ENCODE data around the gene SLC9C2. TPM values are rescaled to one million over a fixed set of nuclear protein-coding genes. Genes with fewer than 3 reads are reported as not detected.
A peak's percentile ranks its signal among the peaks of the same experiment; 100 is the strongest.
"Not testable (repeated sequence)": the region's sequence is repeated elsewhere in the genome, so short reads cannot be mapped to it uniquely, and the experiment has no call there.

SLC9C2 gene
- total RNA-seq, 1 experiment from 2014 or later, result not detected

DNA sequence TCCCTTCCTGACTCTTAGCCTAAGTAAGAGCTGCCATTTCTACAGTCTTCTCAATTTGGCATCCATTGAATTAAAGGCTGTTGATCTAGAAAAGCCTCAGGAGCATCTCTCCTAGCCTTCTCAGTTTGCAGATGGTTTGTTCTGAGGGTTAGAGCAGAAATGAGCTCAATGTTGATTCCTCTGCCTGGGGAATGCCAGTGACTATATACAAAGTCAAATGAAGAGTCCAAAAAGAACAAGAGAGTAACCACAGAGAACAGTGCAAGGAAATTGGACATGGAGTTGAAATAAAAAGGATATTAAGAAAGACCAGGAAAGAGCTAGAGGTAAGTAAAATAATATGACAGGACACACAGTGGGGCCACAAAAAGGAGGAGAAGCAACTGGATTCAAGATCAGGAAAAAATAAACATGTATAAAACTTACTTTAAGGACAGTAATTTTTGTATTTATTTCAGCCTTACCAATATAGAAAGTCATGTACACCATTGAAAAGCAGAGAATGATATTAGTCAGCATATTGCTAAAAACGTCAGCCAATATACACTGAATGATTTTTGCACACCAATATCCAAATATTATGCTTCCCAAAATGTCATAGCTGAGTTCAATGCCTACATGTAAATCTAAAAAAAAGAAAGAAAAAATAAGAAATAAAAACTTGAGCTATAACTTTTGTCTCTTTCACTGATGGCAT is 21.3 kb downstream of the SLC9C2 start:
- DNase-seq (ENCODE audit: low read depth), result no peak

DNA sequence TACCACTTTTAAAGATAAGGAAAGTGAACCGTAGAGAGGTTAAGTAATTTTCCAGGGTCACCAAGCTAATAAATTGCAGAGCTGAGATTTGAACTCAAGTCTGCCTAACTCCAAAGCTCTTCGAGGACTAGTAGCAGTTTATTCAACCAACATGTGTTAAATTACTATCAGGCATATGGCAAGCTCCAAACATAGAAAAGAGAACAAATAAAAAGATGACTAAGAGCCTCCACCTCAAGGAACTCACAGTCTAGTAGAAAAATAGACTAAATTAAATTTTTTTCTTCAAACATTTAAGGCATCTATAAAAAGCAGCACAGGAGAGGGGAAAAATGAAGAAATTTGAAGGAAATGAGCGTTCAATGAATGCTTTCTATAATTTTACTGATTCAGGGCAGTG is 22.2 kb downstream of the SLC9C2 start:
- DNase-seq (ENCODE audit: low read depth), result no peak

DNA sequence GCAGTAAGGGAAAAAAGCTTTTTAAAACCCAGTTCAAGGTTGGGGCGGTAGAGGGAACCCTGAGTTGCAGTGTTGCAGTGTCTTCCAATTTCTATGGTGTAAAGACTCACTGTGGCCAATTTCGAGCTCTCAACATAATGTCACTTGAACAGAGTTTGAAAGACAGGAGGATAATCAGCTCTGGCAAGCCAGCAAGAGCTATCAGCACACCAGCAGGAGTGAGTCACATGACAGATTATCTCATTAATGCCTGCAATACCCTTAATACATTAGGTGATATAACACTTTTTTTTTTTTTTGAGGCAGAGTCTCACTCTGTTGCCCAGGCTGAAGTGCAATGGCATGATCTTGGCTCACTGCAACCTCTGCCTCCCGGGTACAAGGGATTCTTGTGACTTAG is 22.8 kb downstream of the SLC9C2 start:
- DNase-seq (ENCODE audit: low read depth), result no peak

DNA sequence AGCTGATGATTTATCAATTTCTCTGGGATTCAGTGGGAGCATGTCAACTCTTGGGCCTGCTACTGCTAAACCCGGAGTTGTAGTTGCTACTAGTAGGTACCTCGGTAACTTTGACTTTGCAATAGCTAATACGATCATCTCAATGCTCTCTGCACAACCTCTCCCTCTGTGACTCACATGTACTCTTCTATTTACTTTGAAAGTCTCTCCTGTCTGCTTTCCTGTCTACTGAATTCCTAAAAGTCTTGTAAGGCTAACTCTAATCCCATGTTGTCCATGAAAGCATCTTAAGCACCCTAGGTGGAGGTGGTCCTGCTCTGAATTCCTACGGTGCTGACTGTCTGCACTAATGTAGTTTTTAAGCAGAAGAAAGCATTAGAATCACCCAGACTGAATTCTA is 29.3 kb downstream of the SLC9C2 start:
- DNase-seq (ENCODE audit: low read depth), result no peak

DNA sequence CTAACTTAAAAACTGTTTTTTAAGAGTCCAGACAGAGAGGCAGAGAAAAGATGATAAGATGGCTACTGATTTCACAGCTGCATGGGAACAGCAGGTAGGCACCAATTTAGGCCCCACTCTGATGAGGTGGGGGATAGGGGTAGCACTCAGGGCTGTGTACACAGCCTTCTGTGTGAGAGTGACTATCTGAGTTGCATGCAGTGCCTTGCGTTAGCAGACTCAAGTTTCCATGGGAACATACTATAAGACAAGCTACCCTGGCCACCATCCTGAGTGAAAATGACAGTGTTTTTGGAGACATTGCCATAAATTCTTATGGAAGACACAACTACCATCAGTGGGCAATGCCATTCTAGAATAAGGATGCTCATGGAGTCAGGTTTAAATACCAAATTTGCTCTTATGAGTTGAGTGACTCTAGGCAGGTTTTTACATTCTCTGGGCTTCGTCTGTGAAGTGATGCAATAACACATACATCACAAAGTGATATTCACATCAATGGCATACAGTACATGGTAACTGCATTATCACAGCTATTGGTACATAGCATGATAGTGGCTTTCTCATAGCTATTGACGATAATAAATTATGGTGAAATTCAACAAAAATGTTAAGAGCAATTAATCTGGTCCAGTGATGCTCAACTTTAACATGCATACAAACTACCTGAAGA is 30.5 kb downstream of the SLC9C2 start:
- DNase-seq (ENCODE audit: low read depth), result no peak

DNA sequence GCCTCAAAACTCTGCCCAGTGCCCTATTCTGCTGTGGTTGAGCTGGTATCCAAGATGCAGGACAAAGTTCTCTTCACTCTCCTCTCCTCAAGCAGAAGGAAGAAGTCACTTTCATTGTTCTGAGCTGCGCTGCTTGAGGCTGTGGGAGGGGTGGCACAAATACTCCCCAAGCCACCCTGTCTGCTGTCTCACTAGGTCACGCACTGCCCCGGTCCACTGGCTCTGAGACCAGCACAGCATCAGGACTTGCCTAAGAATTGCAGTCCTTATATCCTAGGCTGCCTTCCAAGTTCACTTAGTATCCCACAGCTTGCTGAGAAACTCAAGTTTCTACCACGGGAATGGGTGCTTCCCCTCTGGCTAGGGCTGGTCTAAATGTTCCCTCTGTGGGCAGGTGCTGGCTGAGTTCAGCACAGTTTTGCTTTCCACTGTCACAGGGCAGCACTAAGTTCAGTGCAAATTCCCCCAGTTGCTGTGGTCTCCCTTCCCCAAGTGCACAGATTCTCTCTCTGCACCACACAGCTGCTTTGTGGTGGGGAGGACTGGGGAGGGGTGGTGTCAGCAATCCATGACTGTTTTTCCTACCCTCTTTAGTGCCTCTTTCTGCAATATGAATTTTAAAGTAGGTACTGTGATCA is 32.4 kb downstream of the SLC9C2 start:
- no peak for DNase-seq (ENCODE audit: low read depth)

DNA sequence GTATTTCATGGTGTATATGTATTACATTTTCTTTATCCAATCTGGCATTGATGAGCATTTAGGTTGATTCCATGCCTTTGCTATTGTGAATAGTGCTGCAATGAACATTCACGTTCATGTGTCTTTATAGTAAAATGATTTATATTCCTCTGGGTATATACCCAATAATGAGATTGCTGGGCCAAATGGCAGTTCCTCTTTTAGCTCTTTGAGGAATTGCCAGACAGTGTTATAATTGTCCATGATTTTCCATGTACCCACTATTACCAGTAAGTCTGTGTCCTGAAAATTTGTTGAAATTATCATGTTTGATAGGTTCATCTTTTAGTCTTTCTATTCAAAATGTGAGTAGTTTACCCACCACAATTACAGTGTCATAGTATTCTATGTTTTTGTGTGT is 34.4 kb downstream of the SLC9C2 start:
- no peak for DNase-seq (ENCODE audit: low read depth)

DNA sequence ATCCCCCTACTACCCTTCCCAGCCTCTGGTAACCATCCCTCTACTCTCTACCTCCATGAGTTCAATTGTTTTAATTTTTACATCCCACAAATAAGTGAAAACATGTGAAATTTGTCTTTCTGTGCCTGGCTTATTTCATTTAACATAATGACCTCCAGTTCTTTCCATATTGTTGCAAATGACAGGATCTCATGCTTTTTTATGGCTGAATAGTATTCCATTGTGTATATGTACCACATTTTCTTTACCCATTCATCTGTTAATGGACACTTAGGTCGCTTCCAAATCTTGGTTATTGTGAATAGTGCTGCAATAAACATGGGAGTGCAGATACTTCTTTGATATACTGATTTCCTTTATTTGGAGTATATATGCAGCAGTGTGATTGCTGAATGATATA is 39.0 kb downstream of the SLC9C2 start:
- not testable (repeated sequence) for DNase-seq (ENCODE audit: low read depth)

DNA sequence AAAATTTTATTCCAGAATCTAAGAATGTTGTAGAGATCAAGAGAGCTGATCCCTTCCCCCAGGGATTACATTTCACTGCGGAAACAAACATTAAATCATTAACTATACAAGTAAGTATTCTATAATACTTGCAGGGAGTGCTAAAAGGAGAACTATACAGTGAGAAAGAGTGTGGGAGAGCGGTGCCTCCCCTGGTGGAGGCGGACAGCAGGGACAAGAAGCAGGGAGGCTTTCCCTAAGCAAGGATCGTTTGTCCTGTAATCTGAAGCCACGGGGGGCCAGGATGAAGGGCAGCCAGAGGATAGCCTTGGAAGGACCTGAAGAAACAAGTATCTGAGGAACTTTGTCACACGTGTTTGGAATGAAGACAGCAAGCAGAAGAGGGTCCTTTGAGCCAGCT is 40.1 kb downstream of the SLC9C2 start:
- no peak for DNase-seq (ENCODE audit: low read depth)

DNA sequence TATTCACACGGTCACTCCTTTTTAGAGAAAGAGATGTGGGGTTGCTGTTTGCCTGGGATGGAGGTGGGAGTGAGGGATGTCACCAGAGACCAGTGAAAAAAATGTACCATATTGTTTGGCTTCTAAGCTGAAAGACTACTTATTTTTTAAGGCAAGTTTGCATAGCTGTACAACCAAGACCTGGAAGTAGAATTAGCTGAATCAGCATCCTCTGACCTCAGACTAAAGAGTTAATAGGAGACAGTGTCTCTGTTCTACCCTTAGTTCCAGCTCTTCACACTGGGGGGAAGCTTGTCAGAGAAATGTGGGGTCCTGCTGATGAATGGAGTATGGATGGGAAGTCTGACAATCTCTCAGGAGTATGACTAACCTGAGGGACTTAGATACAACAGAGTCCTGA is 41.6 kb downstream of the SLC9C2 start:
- DNase-seq (ENCODE audit: low read depth), result no peak

DNA sequence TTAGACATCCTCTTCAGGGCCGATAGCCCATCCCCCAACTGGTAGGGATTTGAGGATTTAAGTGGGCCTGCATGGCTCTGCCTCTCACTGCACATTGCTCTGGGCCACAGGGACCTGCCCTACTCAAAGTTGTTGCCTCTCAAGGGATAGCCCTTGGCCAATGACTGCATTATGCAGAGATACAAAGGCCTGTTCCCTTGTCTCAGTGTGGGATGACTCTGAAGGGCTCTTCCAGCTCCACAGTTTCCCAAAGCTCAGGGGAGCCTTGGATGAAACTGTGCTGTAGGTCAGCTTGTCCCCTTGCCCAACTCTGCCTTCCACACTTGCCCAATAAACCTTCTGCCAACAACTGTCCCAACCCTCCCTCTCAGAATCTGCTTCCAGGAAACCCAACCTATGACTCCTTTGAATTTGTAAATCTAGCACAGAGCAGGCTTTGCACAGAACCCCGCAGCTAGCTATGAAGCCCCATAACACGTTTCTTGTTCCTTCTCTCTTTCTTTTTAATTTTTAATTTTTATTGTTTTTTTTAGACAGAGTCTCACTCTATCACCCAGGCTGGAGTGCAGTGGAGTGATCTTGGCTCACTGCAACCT is 42.5 kb downstream of the SLC9C2 start:
- DNase-seq (ENCODE audit: low read depth), result no peak

DNA sequence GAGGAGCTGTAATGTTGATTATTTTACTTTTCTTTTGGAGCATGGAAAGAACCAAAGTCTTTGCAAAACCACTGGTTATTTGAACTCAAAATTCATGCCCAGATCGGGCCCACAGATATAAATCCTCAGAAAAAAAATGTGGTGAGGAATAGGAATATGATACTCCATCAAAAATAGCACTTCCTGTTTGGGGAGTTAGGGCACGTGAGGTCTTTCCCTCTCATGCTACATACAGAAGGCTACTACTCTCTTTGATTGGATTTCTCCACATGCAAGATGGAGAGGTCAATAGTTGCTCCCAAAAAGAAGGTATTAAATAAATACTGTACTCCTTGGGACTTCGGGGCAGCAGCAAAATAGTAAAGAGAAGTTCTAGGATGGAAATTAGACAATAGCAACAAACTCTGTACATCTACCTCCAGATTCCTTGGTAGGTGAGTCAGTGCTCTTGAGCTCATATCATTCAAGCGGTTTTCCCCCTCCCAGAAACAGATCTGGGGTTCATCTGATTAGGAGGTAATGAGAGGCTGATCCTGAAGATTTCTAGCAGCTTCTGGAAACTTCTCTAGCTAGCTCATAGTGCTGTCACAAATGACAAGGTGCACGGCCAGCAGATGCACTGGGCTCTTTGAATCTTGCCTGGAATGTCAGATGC is 47.1 kb downstream of the SLC9C2 start:
- peak; percentile 53 for DNase-seq (ENCODE audit: low read depth)

DNA sequence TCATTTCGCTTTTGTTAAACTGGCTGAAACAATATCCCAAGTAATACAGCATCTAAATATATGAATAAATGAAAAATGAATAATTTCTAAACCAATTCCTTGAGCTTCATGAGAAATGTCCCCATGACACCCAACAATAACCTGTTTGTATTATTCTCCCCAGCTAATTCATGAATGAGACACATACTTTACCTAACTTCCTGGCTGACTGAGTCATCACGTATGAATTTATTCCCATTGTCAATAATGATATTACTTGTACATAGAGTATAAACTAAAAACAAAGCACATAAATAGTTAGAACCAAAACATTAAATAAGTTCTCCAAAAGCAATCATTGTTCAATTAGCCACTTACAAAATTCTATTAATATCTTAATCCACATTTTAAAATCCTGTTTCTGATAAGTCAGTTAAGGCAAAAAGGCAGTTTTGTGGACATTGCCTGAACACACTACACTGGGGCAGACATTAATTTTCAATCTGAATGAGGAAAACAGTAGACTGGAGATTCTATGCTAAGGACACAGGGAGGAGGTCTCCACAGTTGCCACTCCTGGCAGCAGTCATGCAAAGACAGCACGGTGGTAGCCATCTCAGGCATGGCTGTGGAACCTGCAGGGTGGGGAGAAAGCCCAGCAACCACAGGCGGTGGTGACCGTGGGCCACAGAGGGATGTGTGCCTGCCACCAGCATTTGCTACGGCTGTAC is 48.2 kb downstream of the SLC9C2 start:
- DNase-seq (ENCODE audit: low read depth), result peak; percentile 52

DNA sequence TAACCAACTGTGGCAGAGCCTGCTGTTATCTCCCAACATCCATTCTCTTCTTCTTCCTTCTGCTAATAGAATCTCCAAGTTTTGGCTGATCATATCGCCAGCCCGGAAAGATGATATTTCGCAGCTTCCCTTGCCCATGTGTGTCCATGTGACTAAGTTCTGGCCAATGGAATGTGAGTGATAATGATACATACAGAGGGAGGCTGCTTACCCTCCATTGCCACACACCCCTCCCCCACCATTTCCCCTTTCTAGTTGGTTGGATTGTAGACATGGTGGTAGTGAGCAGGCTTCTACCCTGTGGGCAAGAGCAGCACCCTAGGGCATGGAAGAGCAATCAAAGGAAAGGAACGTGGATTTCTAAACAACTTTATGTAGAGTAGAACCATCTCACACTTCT is 48.8 kb downstream of the SLC9C2 start:
- DNase-seq (ENCODE audit: low read depth), result no peak

DNA sequence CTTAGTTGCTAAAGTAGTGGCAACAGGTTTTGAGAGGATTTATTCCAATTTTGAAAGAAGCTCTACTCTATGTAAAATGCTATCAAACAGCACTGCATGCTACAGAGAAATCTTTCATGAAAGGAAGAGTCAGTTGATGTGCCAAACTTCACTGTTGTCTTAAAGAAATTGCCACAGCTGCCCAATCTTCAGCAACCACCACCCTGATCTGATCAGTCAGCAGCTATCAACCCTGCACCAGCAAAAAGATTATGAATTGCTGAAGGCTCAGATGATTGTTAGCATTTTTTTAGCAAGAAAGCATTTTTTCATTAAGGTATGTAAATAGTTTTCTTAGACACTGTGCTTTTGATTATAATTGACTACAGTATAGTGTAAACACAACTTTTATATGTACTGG is 49.6 kb downstream of the SLC9C2 start:
- DNase-seq (ENCODE audit: low read depth), result no peak

DNA sequence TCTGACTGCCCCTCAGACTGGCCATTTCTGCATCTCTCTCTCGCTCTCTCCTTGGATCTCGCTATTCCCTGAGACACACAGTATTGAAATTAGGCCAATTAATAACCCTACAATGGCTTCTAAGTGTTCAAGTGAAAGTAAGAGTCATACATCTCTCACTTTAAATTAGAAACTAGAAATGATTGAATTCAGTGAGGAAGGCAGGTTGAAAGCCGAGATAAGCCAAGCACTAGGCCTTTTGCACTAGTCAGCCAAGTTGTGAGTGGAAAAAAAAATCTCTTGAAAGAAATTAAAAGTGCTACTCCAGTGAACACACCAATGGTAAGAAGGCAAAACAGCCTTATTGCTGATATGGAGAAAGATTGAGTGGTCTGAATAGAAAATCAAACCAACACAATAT is 51.2 kb downstream of the SLC9C2 start:
- no peak for DNase-seq (ENCODE audit: low read depth)

DNA sequence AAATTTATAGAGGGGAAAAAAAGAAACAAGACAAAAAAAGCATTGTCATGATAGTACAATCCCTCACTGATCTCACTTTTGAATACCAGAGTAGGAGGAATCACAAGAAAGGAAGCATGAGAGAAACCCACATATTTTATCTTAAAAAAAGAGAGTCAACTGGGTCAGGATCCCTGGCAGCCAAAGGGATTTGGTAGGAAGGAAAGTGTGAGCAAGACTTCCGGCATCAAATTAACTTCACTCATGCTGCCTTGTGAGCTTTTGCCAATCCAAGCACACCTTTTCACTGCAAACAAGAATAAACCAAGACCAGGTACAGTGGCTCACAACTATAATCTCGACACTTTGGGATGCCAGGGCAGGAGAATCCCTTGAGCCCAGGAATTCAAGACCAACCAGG is 53.1 kb downstream of the SLC9C2 start:
- peak; percentile 36 for DNase-seq (ENCODE audit: low read depth)

DNA sequence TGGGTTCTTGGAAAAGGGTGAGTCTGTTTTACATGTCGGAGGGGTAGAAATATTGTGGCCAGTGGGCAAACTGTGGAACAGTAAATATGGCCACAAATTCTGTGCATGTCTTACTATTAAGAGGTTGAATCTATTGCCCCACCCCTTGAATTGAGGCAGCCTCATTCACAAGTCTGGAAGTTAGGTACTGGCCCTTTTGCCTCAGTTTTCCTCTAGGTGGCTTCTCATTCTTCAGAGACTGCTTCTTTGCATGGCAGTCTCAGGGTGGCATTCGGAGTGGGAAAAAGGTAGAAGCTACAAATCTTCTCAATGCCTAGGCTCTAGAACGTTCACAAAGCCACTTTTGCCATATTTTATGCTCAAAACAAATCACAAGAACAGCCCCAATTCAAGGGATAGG is 57.2 kb downstream of the SLC9C2 start:
- no peak for DNase-seq (ENCODE audit: low read depth)

DNA sequence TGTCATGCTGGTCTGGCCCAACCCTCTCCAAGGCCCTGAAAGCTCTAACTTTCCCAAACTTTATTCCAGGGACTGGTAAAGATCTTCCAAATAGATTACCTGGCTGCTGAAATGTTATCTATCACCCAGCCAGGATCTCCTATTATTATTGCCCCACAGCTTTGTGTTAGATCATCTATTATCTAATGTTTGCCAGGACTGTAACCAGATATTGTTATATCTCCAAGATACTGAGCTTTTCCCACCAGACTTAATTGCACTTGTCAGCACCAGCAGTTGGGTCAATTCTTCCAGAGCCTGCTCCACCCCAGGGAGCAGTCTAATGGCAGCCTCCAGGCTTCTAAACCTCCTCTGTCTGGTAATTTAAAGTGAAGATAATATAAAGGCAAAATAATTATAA is 66.6 kb downstream of the SLC9C2 start:
- DNase-seq (ENCODE audit: low read depth), result no peak

DNA sequence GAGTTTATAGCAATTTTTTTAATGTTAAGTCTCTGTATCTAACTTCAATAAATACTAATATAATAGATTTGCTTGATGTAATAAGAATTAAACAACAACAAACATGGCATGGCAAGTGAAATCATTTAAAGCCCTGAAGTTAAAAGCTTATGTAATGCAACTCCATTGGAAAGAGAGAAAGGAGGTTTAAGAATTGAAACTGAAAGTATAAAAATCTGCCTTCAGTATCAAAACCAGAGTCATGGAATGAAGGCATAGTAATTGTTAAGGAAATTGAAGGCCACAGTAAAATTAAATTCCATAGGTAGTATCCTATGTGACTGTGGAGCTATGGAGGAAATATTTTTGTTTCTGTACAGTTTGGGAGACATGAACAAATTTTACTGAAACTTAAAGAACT is 70.6 kb downstream of the SLC9C2 start:
- DNase-seq (ENCODE audit: low read depth), result peak; percentile 44

DNA sequence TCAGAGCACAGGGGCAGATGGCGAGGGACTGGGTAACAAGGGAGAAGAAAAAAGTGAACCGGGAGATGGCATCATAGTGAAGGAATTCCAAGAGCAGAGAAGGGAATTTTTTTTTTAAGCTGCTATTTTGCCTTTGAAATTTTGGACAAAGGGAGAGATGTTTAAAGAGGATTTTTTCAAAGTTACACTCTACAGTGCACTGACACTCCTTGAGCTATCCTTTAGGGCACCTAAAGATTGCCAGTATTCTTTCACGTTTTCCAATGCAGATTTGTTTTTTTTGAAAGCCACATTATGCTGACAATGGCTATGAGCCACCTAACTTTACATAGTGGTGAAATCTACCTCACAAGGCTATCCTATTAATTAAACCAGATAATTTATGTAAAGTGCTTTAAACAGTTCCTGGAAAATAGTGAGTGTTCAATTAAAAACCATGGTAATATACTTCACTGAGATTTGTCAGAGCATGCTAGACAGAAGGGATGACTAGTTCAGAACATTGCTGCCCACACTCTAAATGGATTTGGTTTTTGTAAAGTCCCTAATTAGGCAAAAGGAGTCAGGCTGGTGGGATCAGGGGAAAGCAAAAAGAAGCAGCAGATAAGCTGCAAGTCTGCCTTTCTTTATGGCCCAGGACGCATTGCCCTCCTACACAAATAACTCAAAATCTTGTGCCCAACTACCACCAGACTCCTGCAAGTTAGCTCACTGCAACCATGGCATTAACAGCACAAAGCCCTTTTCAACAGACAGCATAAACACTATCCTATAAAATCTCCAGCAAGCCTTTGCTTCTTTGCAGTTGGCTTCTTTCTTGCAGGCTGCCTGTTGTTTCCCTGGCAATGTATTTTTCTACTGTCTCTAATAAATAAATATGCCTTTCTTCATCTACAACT is 71.8 kb downstream of the SLC9C2 start:
- peak; percentile 18 for DNase-seq (ENCODE audit: low read depth)

Data from M059J (cell line).